IMR-90 (cell line): ENCODE data around the gene CNNM3. TPM values are rescaled to one million over a fixed set of nuclear protein-coding genes. Genes with fewer than 3 reads are reported as not detected.

Experiments
- ATAC-seq: fragments of 200-7000 bp; cut with Tn5 transposase; 2 replicates; pipeline ENCODE4 v1.9.1; 2020; ENCODE audit warnings: low read depth, mild to moderate bottlenecking, moderate library complexity
- BruUV-seq: library from RNA; stranded (reverse); fragments of 400-500 nt; replicated peaks from 2 replicates; lab custom pipeline; 2021; lab: Mats Ljungman, UMichigan
- CTCF ChIA-PET: fragments of 300-600 bp; formaldehyde crosslinking; extraction: SDS; loops from one replicate; lab custom pipeline; 2021; ENCODE audit warnings: antibody characterized with exemption; lab: Yijun Ruan, JAX
- POLR2A ChIA-PET: fragments of 300-600 bp; sonication (Branson Sonifier 250); formaldehyde crosslinking; loops from one replicate; lab custom pipeline; 2022; ENCODE audit warnings: antibody characterized with exemption; ENCODE audit not compliant: unreplicated experiment; lab: Charles Lee
- DNase-seq: peaks from one replicate; pipeline ENCODE4 v3.0.0; 2013
- H2AFZ ChIP-seq: replicated peaks from 2 replicates; pipeline ENCODE3; 2013; ENCODE audit warnings: low read length, mild to moderate bottlenecking; ENCODE audit not compliant: poor library complexity
- H2AK5ac ChIP-seq: 2 replicates; pipeline ENCODE4 v1.6.1; 2013; ENCODE audit warnings: low read depth, low read length, inconsistent platforms
- H2AK9ac ChIP-seq: replicated peaks from 2 replicates; pipeline ENCODE3; 2013; ENCODE audit warnings: mild to moderate bottlenecking, low read depth, low read length, moderate library complexity; ENCODE audit not compliant: poor library complexity
- H2BK120ac ChIP-seq: 2 replicates; pipeline ENCODE4 v1.6.1; 2013; ENCODE audit warnings: low read depth, low read length, inconsistent platforms
- H2BK15ac ChIP-seq: 3 replicates; pipeline ENCODE4 v1.6.1; 2013; ENCODE audit warnings: low read depth, low read length, inconsistent platforms
- H2BK20ac ChIP-seq: 2 replicates; pipeline ENCODE4 v1.6.1; 2013; ENCODE audit warnings: low read depth, mild to moderate bottlenecking, inconsistent platforms, low read length, moderate library complexity
- H2BK5ac ChIP-seq: 2 replicates; pipeline ENCODE4 v1.6.1; 2013; ENCODE audit warnings: mild to moderate bottlenecking, low read depth, low read length, inconsistent platforms; ENCODE audit not compliant: poor library complexity, severe bottlenecking
- H3K14ac ChIP-seq: replicated peaks from 2 replicates; pipeline ENCODE4 v1.6.1; 2013; ENCODE audit warnings: low read depth, low read length, inconsistent platforms
- H3K18ac ChIP-seq: 2 replicates; pipeline ENCODE4 v1.6.1; 2013; ENCODE audit warnings: low read depth, low read length, control low read depth
- H3K23ac ChIP-seq: 2 replicates; pipeline ENCODE4 v1.6.1; 2013; ENCODE audit warnings: low read depth, low read length, inconsistent platforms
- H3K27ac ChIP-seq: 2 replicates; pipeline ENCODE4 v1.5.1; 2013; ENCODE audit warnings: mild to moderate bottlenecking, control low read depth, low read length; ENCODE audit not compliant: insufficient read depth
- H3K27me3 ChIP-seq: 2 replicates; pipeline ENCODE4 v1.6.1; 2013; ENCODE audit warnings: low read length; ENCODE audit not compliant: control insufficient read depth, insufficient read depth
- H3K36me3 ChIP-seq: 2 replicates; pipeline ENCODE4 v1.6.1; 2013; ENCODE audit warnings: low read length, mixed read lengths; ENCODE audit not compliant: control insufficient read depth, insufficient read depth
- H3K4ac ChIP-seq: 2 replicates; pipeline ENCODE4 v1.6.1; 2013; ENCODE audit warnings: low read depth, low read length, inconsistent platforms
- H3K4me1 ChIP-seq: 2 replicates; pipeline ENCODE4 v1.6.1; 2013; ENCODE audit warnings: low read length, mixed read lengths; ENCODE audit not compliant: control insufficient read depth, insufficient read depth
- H3K4me2 ChIP-seq: 2 replicates; pipeline ENCODE4 v1.6.1; 2013; ENCODE audit warnings: low read depth, mild to moderate bottlenecking, control low read depth, low read length, moderate library complexity
- H3K4me3 ChIP-seq: 2 replicates; pipeline ENCODE4 v1.5.1; 2013; ENCODE audit warnings: low read depth, mild to moderate bottlenecking, control low read depth, low read length, moderate library complexity; ENCODE audit not compliant: insufficient read depth
- H3K56ac ChIP-seq: 2 replicates; pipeline ENCODE4 v1.6.1; 2013; ENCODE audit warnings: low read length, inconsistent platforms; ENCODE audit not compliant: insufficient read depth; ENCODE audit errors: extremely low read depth
- H3K79me1 ChIP-seq, 2 experiments: 2 replicates each; pipeline ENCODE4 v1.6.1; 2013; ENCODE audit warnings: low read length in 2 of 2, inconsistent platforms in 1 of 2, low read depth in 1 of 2
- H3K9ac ChIP-seq: 2 replicates; pipeline ENCODE4 v1.6.1; 2013; ENCODE audit warnings: low read depth, low read length, control low read depth
- H3K9me1 ChIP-seq: 2 replicates; pipeline ENCODE4 v1.6.1; 2013; ENCODE audit warnings: low read length, inconsistent platforms; ENCODE audit not compliant: insufficient read depth
- H3K9me3 ChIP-seq: 2 replicates; pipeline ENCODE4 v1.6.1; 2013; ENCODE audit warnings: low read length; ENCODE audit not compliant: control insufficient read depth, insufficient read depth
- H4K20me1 ChIP-seq: 2 replicates; pipeline ENCODE4 v1.6.1; 2013; ENCODE audit warnings: low read length, inconsistent platforms; ENCODE audit not compliant: insufficient read depth
- H4K5ac ChIP-seq: 2 replicates; pipeline ENCODE4 v1.6.1; 2013; ENCODE audit warnings: mild to moderate bottlenecking, low read depth, low read length, control low read depth
- H4K8ac ChIP-seq, 2 experiments: 2 replicates each; pipeline ENCODE4 v1.6.1; 2013; ENCODE audit warnings: low read depth in 2 of 2, low read length in 2 of 2, control low read depth in 1 of 2, inconsistent platforms in 1 of 2
- H4K91ac ChIP-seq: 2 replicates; pipeline ENCODE4 v1.6.1; 2013; ENCODE audit warnings: low read depth, low read length, inconsistent platforms; ENCODE audit not compliant: insufficient read depth
- BHLHE40 ChIP-seq: fragments of 150-350 bp; IDR thresholded peaks from 2 replicates; pipeline ENCODE4 v1.6.1; 2016; ENCODE audit warnings: mild to moderate bottlenecking, low read depth, low read length
- CHD1 ChIP-seq: IDR thresholded peaks from 2 replicates; pipeline ENCODE4 v1.6.1; 2012; ENCODE audit warnings: low read depth, low read length, improper control_type of control experiment
- FOS ChIP-seq: fragments of 150-350 bp; IDR thresholded peaks from 2 replicates; pipeline ENCODE4 v1.6.1; 2016; ENCODE audit warnings: low read depth, low read length
- MAFK ChIP-seq: IDR thresholded peaks from 2 replicates; pipeline ENCODE4 v1.6.1; 2012; ENCODE audit warnings: low read depth, low read length, improper control_type of control experiment
- MAZ ChIP-seq: IDR thresholded peaks from 2 replicates; pipeline ENCODE4 v1.6.1; 2012; ENCODE audit warnings: low read depth, mild to moderate bottlenecking, low read length, improper control_type of control experiment, moderate library complexity, borderline replicate concordance
- MXI1 ChIP-seq: IDR thresholded peaks from 2 replicates; pipeline ENCODE4 v1.6.1; 2012; ENCODE audit warnings: low read depth, mild to moderate bottlenecking, low read length, moderate library complexity, borderline replicate concordance
- NFE2L2 ChIP-seq: fragments of 150-350 bp; IDR thresholded peaks from 2 replicates; pipeline ENCODE4 v1.6.1; 2016; ENCODE audit warnings: low read depth, mild to moderate bottlenecking, low read length
- POLR2A ChIP-seq: IDR thresholded peaks from 2 replicates; pipeline ENCODE4 v1.6.1; 2012; ENCODE audit warnings: mild to moderate bottlenecking, low read depth, low read length
- RAD21 ChIP-seq: IDR thresholded peaks from 2 replicates; pipeline ENCODE4 v1.6.1; 2012; ENCODE audit warnings: low read length, improper control_type of control experiment
- RCOR1 ChIP-seq: IDR thresholded peaks from 2 replicates; pipeline ENCODE4 v1.6.1; 2012; ENCODE audit warnings: mild to moderate bottlenecking, low read length, improper control_type of control experiment; ENCODE audit not compliant: insufficient replicate concordance
- RFX5 ChIP-seq: IDR thresholded peaks from 2 replicates; pipeline ENCODE4 v1.8.0; 2012; ENCODE audit warnings: low read depth, mild to moderate bottlenecking, low read length, moderate library complexity
- SMC3 ChIP-seq: fragments of 150-350 bp; IDR thresholded peaks from 2 replicates; pipeline ENCODE4 v1.6.1; 2016; ENCODE audit warnings: low read depth, mild to moderate bottlenecking, antibody characterized with exemption, low read length, moderate library complexity
- WGBS, 2 experiments: methylation state at CpG; one replicate each; pipeline versions ENCODE4 v1.1.5 to v1.1.7; 2013; ENCODE audit warnings: missing lambda C conversion rate in 2 of 2; ENCODE audit not compliant: insufficient read length in 1 of 2; ENCODE audit errors: extremely low coverage in 2 of 2; 5-methylcytosine and 5-hydroxymethylcytosine counted together
- dilution Hi-C: fragments of 300-500 bp; cut with HindIII; formaldehyde crosslinking; loops from one replicate; pipeline ENCODE4 v1.14.3; 2018; ENCODE audit warnings: low sequenced_read_pairs; ENCODE audit not compliant: unreplicated experiment
- in situ Hi-C: fragments of 300-500 bp; cut with MboI; formaldehyde crosslinking; loops from 3 replicates; pipeline ENCODE4 v1.14.3; 2019; ENCODE audit warnings: low sequenced_read_pairs, inconsistent platforms, mixed read lengths
- intact Hi-C: fragments of 100-400 bp; cut with micrococcal nuclease; formaldehyde crosslinking; loops from 2 replicates; pipeline ENCODE4 v1.10.0; 2022
- polyA plus RNA-seq, 3 experiments: library from polyadenylated mRNA; depleted of rRNA; stranded (reverse); fragments of >200 nt; gene quantifications; 2 replicates each; pipeline ENCODE4 v1.2.3, GENCODE V29; 2012; ENCODE audit warnings: low replicate concordance in 1 of 3
- total RNA-seq: library from RNA; depleted of rRNA; stranded (reverse); fragments of >200 nt; gene quantifications from 2 replicates; pipeline ENCODE4 v1.2.3, GENCODE V29; 2012
- TF ChIP-seq, protein P1 (sequence below): fragments of 150-350 bp; IDR thresholded peaks from 2 replicates; pipeline ENCODE4 v1.6.1; 2017; ENCODE audit warnings: mild to moderate bottlenecking, antibody characterized with exemption, low read length, low read depth
- TF ChIP-seq, protein P2 (sequence below): conservative IDR thresholded peaks from 2 replicates; pipeline ENCODE4 v1.5.1; 2012; ENCODE audit warnings: mild to moderate bottlenecking, low read depth, low read length, improper control_type of control experiment

CNNM3 gene
- total and polyA plus RNA-seq, 2 of the 4 experiments (the other 2 are of a cell fraction) = 2.3 to 6.1 TPM

DNA sequence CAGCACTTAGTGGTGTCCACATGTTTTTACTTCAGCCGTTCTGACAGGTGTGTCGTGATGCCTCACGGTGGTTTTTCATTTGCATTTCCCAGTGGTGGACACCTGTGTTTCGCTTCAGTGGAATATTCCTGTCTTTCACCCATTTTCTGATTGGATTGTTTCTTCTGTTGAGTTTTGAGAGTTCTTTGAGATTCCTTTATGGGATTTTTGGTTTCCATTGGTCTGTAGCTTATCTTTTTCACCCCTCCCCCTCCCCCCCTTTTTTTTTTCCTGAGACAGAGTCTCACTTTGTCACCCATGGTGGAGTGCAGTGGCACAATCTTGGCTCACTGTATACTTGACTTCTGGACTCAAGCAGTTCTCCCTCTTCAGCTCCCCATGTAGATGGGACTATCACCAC lies 19.8 kb downstream of the CNNM3 start (continued):
- no peak for TF ChIP-seq MXI1
- no peak for TF ChIP-seq RCOR1
- no peak for TF ChIP-seq BHLHE40

DNA sequence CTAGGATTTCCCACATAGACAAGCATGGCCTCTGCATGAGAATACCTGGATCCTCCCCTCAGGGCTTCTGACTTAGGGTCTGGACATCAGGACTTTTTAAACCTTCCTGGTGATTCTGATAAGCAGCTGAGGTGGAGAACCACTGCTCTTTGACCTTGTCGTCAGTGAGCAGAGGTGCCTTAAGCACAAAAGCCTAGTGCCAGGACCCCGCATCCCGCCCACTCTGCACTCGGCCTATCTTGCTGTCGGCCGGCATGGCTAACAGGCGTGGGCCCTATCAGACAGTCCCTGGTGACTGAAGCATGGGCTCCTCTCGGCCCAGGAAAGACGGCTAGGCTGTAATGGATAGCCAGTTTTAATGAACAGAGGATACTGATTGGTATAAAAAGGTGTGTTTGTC lies 21.5 kb downstream of the CNNM3 start:
- Histone ChIP-seq H3K14ac (no peak overlapping the region), H3K4me1 (peaks cover 8% of the 10 kb centered on the region; the same call in 1 of the 2 replicates), H2BK120ac (no peak overlapping the region), H2BK20ac (no peak overlapping the region), H4K8ac (no peak overlapping the region), H3K36me3 (peaks cover 5% of the 10 kb centered on the region; the same call in 1 of the 2 replicates), H3K27ac (no peak overlapping the region), H3K23ac (no peak overlapping the region), H4K91ac (no peak overlapping the region), H3K4ac (no peak overlapping the region), H4K20me1 (no peaks in the 10 kb centered on the region; the same call in 1 of the 2 replicates), H3K9me3 (no peaks in the 10 kb centered on the region), H2AFZ (no peak overlapping the region), H3K9ac (no peak overlapping the region), H3K27me3 (no peaks in the 10 kb centered on the region), H2AK9ac (no peak overlapping the region), H2AK5ac (no peak overlapping the region), H3K4me3 (no peak overlapping the region), H3K79me1 (no peaks in the 10 kb centered on the region), H4K5ac (no peak overlapping the region), H2BK15ac (no peak overlapping the region), H3K9me1 (peaks cover 8% of the 10 kb centered on the region; the same call in 1 of the 2 replicates), H3K56ac (no peak overlapping the region), H3K4me2 (no peak overlapping the region), H2BK5ac (no peak overlapping the region), H3K18ac (no peak overlapping the region)
- ChIA-PET POLR2A (no interaction called here), CTCF (no interaction called here)
- DNase-seq (no peak), ATAC-seq (no peak)
- WGBS, 2 experiments = no CpG with 5 or more reads among the region's 9 CpGs
- in situ Hi-C loops (no loop called here), intact Hi-C loops (no loop called here), dilution Hi-C loops (no loop called here)
- BruUV-seq = no TSS peak
- TF ChIP-seq, protein P1, sequence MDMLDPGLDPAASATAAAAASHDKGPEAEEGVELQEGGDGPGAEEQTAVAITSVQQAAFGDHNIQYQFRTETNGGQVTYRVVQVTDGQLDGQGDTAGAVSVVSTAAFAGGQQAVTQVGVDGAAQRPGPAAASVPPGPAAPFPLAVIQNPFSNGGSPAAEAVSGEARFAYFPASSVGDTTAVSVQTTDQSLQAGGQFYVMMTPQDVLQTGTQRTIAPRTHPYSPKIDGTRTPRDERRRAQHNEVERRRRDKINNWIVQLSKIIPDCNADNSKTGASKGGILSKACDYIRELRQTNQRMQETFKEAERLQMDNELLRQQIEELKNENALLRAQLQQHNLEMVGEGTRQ = no peak
- TF ChIP-seq, protein P2, sequence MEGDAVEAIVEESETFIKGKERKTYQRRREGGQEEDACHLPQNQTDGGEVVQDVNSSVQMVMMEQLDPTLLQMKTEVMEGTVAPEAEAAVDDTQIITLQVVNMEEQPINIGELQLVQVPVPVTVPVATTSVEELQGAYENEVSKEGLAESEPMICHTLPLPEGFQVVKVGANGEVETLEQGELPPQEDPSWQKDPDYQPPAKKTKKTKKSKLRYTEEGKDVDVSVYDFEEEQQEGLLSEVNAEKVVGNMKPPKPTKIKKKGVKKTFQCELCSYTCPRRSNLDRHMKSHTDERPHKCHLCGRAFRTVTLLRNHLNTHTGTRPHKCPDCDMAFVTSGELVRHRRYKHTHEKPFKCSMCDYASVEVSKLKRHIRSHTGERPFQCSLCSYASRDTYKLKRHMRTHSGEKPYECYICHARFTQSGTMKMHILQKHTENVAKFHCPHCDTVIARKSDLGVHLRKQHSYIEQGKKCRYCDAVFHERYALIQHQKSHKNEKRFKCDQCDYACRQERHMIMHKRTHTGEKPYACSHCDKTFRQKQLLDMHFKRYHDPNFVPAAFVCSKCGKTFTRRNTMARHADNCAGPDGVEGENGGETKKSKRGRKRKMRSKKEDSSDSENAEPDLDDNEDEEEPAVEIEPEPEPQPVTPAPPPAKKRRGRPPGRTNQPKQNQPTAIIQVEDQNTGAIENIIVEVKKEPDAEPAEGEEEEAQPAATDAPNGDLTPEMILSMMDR = no peak
- TF ChIP-seq CHD1 (no peak), MAFK (no peak), RAD21 (no peak), NFE2L2 (no peak), RCOR1 (no peak), SMC3 (no peak), MAZ (no peak), BHLHE40 (no peak), RFX5 (no peak), MXI1 (no peak), FOS (no peak), POLR2A (no peak)
